Mesothelial cell of epicardium (in vitro differentiated cells): ENCODE measurements around the gene DEUP1. TPM values are rescaled to one million over a fixed set of nuclear protein-coding genes. Genes with fewer than 3 reads are reported as not detected.

ENCODE experiments used
- DNase-seq, 2 experiments: peaks; one replicate each; pipeline ENCODE4 v3.0.0; 2021; ENCODE audit warnings: low spot score in 2 of 2; ENCODE audit not compliant: unreplicated experiment in 2 of 2
- H3K27ac Mint-ChIP-seq: 2 replicates; pipeline ENCODE4 v1.8.0; 2021; ENCODE audit warnings: mixed read lengths
- H3K27me3 Mint-ChIP-seq: 2 replicates; pipeline ENCODE4 v1.8.0; 2021; ENCODE audit warnings: low read depth, mixed read lengths
- H3K36me3 Mint-ChIP-seq: 2 replicates; pipeline ENCODE4 v1.8.0; 2021; ENCODE audit warnings: mixed read lengths
- H3K4me1 Mint-ChIP-seq: 2 replicates; pipeline ENCODE4 v1.8.0; 2021; ENCODE audit warnings: mixed read lengths
- H3K4me3 Mint-ChIP-seq: 2 replicates; pipeline ENCODE4 v1.8.0; 2021; ENCODE audit warnings: mild to moderate bottlenecking, moderate library complexity, mixed read lengths
- H3K9me3 Mint-ChIP-seq: 2 replicates; pipeline ENCODE4 v1.8.0; 2021; ENCODE audit warnings: mixed read lengths
- total RNA-seq: library from RNA; stranded (reverse); gene quantifications from 3 replicates; pipeline ENCODE4 v1.2.1, GENCODE V29; 2021
- TF ChIP-seq, protein P1 (sequence below): fragments of 200-600 bp; sonication (generic); IDR thresholded peaks from one replicate; pipeline ENCODE4 v1.5.0; 2021; ENCODE audit warnings: antibody characterized with exemption; ENCODE audit not compliant: unreplicated experiment

Gene DEUP1, protein sequence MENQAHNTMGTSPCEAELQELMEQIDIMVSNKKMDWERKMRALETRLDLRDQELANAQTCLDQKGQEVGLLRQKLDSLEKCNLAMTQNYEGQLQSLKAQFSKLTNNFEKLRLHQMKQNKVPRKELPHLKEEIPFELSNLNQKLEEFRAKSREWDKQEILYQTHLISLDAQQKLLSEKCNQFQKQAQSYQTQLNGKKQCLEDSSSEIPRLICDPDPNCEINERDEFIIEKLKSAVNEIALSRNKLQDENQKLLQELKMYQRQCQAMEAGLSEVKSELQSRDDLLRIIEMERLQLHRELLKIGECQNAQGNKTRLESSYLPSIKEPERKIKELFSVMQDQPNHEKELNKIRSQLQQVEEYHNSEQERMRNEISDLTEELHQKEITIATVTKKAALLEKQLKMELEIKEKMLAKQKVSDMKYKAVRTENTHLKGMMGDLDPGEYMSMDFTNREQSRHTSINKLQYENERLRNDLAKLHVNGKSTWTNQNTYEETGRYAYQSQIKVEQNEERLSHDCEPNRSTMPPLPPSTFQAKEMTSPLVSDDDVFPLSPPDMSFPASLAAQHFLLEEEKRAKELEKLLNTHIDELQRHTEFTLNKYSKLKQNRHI
- total RNA-seq: 0.66 to 1.2 TPM (median 1.2 TPM) in 3 replicates

DNA sequence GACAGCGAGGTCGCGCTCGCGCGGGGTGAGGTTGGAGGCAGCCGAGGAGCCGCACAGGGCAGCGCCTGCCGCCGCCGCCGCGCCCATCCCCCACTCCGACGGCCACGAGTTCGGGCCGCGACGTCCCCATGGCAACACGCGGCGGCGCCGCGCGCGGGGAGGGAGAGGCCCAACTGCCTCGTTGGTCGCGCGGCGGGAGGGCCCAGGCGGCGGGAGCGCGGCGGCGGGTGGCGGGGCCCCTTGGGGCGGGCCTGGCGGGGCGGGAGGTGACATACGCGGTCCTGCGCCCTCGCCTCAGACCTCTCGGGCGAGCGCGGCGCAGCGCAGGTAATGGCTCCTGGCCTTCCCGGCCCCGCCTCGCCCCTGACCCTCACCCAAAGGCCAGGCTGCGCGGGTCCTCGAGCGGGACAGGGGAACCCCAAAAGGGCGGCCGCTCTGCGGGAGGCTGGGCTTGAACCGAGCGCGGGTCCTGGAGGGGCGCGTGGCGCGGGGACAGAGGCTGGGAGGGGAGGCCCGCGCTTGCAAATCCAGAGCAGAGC lies at the start of gene DEUP1:
Gene DEUP1, plus strand, starts transcription at position 297 of the 539 bp plus-strand sequence. CDS start 1,518 bp downstream, outside the sequence.
- TF ChIP-seq, protein P1, sequence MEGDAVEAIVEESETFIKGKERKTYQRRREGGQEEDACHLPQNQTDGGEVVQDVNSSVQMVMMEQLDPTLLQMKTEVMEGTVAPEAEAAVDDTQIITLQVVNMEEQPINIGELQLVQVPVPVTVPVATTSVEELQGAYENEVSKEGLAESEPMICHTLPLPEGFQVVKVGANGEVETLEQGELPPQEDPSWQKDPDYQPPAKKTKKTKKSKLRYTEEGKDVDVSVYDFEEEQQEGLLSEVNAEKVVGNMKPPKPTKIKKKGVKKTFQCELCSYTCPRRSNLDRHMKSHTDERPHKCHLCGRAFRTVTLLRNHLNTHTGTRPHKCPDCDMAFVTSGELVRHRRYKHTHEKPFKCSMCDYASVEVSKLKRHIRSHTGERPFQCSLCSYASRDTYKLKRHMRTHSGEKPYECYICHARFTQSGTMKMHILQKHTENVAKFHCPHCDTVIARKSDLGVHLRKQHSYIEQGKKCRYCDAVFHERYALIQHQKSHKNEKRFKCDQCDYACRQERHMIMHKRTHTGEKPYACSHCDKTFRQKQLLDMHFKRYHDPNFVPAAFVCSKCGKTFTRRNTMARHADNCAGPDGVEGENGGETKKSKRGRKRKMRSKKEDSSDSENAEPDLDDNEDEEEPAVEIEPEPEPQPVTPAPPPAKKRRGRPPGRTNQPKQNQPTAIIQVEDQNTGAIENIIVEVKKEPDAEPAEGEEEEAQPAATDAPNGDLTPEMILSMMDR: no peak
- H3K9me3 Mint-ChIP-seq: no peaks in the 10 kb centered on the region
- no peaks in the 10 kb centered on the region for H3K36me3 Mint-ChIP-seq
- peaks cover 7% of the 10 kb centered on the region for H3K4me1 Mint-ChIP-seq
- DNase-seq: peak; percentile 53 to 80
- H3K27me3 Mint-ChIP-seq: peaks cover 7% of the 10 kb centered on the region
- H3K4me3 Mint-ChIP-seq: peak within 1 kb of the TSS; percentile 79
- H3K27ac Mint-ChIP-seq: peak within 1 kb of the TSS; percentile 43

DNA sequence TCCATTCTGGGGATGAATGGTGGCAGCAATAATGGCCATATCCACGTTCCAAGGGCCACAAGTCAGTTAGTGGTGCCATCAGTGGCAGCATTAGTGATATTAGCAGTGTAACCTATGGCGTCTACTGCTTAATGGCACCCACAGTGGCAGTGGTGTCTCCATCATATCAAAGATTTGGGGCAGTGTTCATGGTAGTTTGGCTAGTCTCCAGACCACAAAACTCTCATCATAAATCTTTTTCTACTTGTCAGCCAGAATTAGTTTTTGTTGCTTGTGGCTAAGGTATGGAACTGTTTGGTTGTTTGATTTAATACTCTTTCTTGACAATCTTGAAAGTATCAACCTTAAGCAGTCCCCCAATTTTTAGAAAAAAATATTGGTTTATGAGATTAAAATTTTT lies 45.1 kb upstream of the DEUP1 start:
- TF ChIP-seq, protein P1: no peak
- Mint-ChIP-seq H3K9me3 (no peaks in the 10 kb centered on the region), H3K4me1 (peaks cover 8% of the 10 kb centered on the region), H3K27me3 (peaks cover 10% of the 10 kb centered on the region), H3K27ac (no peak overlapping the region), H3K4me3 (no peak overlapping the region), H3K36me3 (no peaks in the 10 kb centered on the region)
- DNase-seq: no peak

DNA sequence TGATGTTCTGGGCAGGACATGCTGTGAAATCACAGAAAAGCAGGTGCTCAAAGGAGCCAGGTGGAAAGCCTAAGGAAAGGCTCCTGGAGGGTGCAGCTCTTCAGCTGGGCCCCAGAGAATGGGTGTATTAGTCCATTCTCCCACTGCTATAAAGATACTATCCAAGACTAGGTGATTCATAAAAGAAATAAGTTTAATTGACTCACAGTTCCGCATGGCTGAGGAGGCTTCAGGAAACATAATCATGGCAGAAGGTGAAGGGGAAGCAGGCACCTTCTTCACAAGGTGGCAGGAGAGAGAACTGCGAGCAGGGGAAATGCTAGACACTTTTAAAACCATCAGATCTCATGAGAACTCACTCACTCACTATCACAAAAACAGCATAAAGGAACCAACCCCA lies 43.1 kb upstream of the DEUP1 start:
- H3K27me3 Mint-ChIP-seq: peaks cover 10% of the 10 kb centered on the region

DNA sequence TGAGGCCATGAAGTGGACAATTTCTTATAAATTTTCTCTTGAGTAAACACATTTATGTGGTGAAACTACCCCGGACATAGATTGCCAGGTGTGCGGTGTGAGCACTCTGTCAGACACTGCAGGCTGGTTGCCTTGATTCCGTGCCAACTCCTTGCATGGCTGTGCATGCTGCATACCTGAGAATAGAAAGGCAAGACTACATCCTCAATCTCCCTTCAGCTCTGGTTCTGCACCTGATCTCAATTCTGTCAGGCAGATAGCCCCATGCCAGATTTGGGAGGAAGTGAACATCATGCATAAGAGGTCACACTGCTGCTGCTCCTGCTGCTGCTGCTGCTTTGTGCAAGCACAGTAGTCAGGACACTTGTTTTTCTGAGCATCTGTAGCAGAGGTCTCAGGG lies 42.5 kb upstream of the DEUP1 start:
- no peak overlapping the region for H3K27ac Mint-ChIP-seq
- no peak for DNase-seq
- H3K9me3 Mint-ChIP-seq: no peaks in the 10 kb centered on the region
- no peak overlapping the region for H3K4me3 Mint-ChIP-seq
- H3K4me1 Mint-ChIP-seq: peaks cover 21% of the 10 kb centered on the region
- TF ChIP-seq, protein P1: no peak
- H3K36me3 Mint-ChIP-seq: no peaks in the 10 kb centered on the region
- peaks cover 10% of the 10 kb centered on the region for H3K27me3 Mint-ChIP-seq

More for the DNA sequence above, 43.1 kb upstream of the DEUP1 start:
- Mint-ChIP-seq H3K27ac (no peak overlapping the region), H3K4me1 (peaks cover 21% of the 10 kb centered on the region), H3K36me3 (no peaks in the 10 kb centered on the region), H3K9me3 (no peaks in the 10 kb centered on the region), H3K4me3 (no peak overlapping the region)
- no peak for DNase-seq
- TF ChIP-seq, protein P1: no peak

DNA sequence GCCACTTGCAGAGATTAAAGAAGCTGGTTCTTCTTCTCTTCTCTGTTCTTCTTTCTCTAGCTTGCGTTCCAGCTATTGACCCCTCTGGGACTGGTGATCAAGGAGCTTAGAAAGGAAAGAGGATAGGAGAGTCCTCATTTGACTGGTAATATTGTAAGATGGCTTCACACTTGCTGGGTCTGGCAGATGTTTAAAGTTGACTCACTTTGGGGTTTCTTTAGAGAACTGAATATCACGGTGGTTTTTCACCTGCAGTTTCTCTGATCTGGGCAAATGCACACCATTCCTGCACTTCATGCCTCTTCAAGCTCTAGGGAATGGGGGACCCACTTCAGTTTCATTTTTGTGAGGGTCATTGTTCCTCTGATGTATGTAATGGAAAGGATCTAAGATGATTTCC lies 41.8 kb upstream of the DEUP1 start:
- Mint-ChIP-seq H3K27me3 (peaks cover 10% of the 10 kb centered on the region), H3K4me3 (no peak overlapping the region), H3K36me3 (no peaks in the 10 kb centered on the region), H3K27ac (no peak overlapping the region), H3K4me1 (peaks cover 21% of the 10 kb centered on the region), H3K9me3 (no peaks in the 10 kb centered on the region)
- DNase-seq: no peak
- TF ChIP-seq, protein P1: no peak
